ENCODE data around the gene ADCY1. TPM values are rescaled to one million over a fixed set of nuclear protein-coding genes. Genes with fewer than 3 reads are reported as not detected.
"Not testable (repeated sequence)": the region's sequence is repeated elsewhere in the genome, so short reads cannot be mapped to it uniquely, and the experiment has no call there.

ADCY1 gene
- total RNA-seq, 1 donor from 2014 or later: 3.1 TPM

- intact Hi-C loops (cut with micrococcal nuclease): no loop called here
Measured at GRCh38 chr7:45709168-45710042, 135.2 kb downstream of the ADCY1 start.

GRCh38 chr7:45710271-45711160, 136.3 kb downstream of the ADCY1 start:
- intact Hi-C loops (cut with micrococcal nuclease): no loop called here

- intact Hi-C loops (cut with micrococcal nuclease): no loop called here
Measured at GRCh38 chr7:45711161-45711490, 137.0 kb downstream of the ADCY1 start.

- intact Hi-C loops (cut with micrococcal nuclease): no loop called here
Measured at GRCh38 chr7:45712057-45712689, 138.0 kb downstream of the ADCY1 start.

- intact Hi-C loops (cut with micrococcal nuclease): no loop called here
Measured at GRCh38 chr7:45712872-45713668, 138.9 kb downstream of the ADCY1 start.

GRCh38 chr7:45713669-45714520, 139.7 kb downstream of the ADCY1 start:
- intact Hi-C loops (cut with micrococcal nuclease): no loop called here

DNA sequence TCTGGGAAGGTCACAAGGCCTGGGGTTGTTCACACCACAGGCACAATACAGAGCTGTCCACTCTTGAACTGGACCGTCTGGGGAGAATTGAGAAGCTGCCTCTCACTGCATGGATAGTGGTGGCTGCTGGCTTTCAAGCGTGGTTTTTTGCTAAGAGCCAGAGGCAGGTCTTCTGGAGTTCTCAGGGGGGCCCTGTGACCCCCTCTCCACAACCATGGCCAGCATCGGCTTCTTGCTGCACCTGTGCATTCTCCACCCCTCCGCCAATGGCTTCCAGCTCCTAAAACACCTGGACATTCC, 140.3 kb downstream of the ADCY1 start:
- intact Hi-C loops (cut with micrococcal nuclease): no loop called here

DNA sequence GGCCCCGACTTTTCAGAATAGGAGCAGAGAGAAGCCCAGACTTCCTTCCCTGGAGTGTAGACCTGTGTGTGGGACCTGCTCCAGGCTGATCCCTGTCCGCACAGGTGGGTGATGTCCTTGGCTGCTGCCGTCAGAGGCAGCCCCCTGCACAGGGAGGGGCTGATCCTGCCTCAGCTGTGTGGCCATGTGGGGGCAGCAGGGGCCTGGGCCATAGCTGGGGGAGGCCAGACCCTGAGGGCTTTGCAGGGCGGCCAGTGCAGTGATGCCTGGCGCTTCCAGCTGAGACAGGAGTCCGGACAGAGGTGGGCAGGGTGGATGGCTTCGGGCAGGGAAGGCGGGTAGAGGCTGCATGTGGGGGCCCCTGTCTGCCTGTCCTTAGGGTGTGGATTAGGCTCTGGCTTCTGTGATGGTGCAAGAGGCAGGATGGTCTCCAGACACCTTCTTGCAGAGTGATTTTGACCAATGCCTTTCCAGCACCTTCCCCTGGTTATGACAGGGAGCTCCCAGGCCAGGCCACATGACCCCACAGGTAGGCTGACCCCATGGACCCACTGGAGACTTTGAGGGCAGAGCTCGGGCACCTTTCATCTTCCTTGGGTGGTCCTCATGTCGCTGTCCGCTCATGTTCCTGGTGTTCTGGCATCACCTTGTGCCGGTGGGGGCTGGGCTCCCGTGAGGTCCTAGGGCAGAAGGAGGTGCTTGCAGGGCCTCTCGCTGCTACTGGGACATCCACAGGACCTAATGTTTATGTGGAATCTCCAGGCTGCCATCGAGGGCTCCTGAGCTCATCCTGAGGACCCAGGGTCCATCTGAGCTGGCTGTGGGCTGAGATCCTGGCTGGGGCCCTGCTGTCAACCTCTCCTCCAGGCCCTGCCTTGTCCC, 141.5 kb downstream of the ADCY1 start:
- intact Hi-C loops (cut with micrococcal nuclease): no loop called here

GRCh38 chr7:45716380-45717203, 142.4 kb downstream of the ADCY1 start:
- intact Hi-C loops (cut with micrococcal nuclease): no loop called here

GRCh38 chr7:45717537-45718235, 143.5 kb downstream of the ADCY1 start:
- intact Hi-C loops (cut with micrococcal nuclease): no loop called here

DNA sequence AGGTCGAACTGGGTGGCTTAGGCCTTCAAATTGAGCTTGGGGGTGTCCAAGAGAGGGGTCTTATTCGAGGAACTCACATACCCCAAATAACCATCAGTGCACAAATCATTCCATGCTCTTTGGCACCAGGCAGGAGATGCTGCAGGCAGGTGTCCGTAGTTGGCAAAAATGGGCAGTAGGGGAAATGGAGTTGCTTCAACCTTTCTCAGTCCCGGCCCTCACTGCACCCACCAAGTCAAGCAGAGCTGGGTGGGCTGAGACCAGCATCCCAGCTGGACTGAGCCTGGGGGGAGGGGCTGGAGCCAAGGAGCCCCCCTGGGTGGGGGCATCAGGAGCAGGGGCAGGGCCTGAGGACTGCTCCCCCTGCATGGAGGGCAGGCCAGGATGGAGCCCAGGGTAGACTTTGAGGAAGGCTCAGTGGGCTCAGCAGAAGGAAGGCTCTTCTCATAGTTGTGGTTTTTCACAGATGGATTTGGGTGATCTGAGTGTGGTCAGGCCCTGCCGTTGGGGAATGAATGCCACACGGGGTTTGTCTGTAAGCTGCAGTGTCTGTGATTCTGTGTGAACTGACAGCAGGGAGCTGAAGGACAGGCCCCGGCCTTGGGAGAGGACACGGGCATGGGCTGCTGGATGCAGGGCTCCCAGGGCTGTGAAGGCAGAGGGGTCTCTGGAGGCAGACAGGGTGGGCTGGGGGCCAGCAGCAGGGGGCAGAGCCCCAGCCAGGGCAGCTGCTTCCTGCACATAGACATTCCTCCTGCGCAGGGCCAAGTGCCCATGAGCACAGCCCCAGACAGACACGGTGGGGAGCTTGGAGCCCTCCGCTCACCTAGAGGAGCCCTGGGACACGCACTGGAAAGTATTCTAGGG, 144.5 kb downstream of the ADCY1 start:
- intact Hi-C loops (cut with micrococcal nuclease): no loop called here

- intact Hi-C loops (cut with micrococcal nuclease): no loop called here
Measured at GRCh38 chr7:45720989-45721388, 146.8 kb downstream of the ADCY1 start.

DNA sequence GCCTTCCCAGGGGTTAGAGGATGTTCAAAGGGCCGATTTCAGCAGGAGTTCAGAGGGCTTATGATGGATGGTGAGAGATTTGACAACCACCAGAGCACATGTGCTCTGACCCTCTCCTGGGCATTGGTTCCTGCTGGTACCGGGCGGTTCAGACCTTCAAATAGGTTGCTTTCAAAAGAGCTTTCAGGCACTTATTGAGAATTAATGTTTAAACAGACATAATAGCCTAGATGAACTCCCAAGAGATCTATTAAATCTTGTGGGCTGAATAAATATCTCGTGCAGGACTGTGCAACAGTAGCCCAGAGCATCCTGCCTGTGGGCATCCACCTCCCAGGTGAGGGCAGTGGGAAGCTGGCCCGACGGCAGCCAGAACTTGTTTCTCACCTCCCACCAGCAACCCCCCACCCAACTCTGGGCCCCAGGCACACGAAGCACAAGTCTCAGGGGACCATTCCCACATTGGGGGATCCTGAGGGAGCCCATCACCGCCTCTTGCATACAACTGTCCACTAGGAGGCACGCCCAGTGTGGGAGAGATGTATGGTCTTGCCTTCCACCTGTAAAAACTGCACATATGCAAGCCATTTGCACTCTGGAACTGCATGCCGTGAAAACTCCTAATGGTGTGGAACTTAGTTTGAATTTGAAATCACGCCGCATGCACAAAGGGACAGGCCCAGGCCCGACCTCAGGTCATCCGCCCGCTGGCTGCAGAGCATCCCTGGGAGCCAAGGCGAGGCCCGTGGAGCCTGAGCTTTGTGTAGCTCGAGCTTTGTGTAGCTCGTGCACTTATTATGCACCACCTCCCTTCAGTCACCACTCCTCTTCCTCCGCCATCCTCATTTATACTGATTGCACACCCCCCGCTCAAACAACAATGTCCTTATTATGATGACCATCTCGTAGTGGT, 147.8 kb downstream of the ADCY1 start:
- intact Hi-C loops (cut with micrococcal nuclease): no loop called here

- intact Hi-C loops (cut with micrococcal nuclease): not testable (repeated sequence)
Measured at GRCh38 chr7:45725231-45725630, 151.1 kb downstream of the ADCY1 start.

- intact Hi-C loops (cut with micrococcal nuclease): no loop called here
Measured at GRCh38 chr7:45726883-45727282, 152.7 kb downstream of the ADCY1 start.
